ENCODE measurements around the gene ANO1.
"Not testable (repeated sequence)": the region's sequence is repeated elsewhere in the genome, so short reads cannot be mapped to it uniquely, and the experiment has no call there.

DNA sequence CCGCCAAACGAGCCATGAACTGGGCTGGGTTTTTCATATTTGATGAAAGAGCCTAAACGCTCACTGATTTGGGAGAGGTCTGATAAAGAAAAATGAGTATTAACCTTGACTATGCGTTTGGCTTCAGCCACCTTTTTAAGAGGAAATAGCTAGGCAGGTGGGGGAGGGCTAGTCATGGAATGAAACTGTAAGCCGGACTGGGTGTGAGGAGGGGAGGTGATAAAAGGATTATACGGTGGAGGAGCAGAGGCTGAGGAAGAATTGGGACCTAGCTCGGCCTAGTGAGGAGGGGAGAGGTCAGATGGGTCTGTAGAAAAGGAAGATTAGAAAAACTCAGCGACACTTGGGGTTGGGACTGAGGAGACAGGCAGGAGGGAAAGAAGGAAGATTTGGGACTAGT, 140.0 kb downstream of the ANO1 start:
- not testable (repeated sequence) for TF ChIP-seq CTCF, POLR2A (IDR thresholded peaks at IDR 0.05)
